ENCODE data around the gene PTPN7.

DNA sequence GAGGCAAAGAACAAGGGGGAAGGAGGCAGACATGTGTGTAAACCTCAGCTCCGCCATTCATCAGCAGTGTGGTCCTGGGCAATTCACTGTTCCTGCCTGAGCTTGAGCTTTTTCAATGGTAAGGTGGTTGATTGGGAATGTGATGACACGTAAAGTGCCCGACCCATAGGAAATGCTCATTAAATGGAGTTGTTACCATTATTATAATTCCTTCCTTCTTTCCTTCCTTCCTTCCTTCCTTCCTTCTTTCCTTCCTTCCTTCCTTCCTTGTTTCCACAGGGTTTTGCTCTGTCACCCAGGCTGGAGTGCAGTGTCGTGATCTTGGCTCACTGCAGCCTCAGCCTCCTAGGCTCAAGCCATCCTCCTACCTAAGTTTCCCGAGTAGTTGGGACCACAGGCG is 33.3 kb downstream of the PTPN7 start:
- TF ChIP-seq, protein P1, sequence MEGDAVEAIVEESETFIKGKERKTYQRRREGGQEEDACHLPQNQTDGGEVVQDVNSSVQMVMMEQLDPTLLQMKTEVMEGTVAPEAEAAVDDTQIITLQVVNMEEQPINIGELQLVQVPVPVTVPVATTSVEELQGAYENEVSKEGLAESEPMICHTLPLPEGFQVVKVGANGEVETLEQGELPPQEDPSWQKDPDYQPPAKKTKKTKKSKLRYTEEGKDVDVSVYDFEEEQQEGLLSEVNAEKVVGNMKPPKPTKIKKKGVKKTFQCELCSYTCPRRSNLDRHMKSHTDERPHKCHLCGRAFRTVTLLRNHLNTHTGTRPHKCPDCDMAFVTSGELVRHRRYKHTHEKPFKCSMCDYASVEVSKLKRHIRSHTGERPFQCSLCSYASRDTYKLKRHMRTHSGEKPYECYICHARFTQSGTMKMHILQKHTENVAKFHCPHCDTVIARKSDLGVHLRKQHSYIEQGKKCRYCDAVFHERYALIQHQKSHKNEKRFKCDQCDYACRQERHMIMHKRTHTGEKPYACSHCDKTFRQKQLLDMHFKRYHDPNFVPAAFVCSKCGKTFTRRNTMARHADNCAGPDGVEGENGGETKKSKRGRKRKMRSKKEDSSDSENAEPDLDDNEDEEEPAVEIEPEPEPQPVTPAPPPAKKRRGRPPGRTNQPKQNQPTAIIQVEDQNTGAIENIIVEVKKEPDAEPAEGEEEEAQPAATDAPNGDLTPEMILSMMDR (conservative IDR thresholded peaks at IDR 0.05): no peak
- TF ChIP-seq EZH2 (IDR thresholded peaks at IDR 0.05; ENCODE audit: low read depth): no peak
